Activated T-helper 2 cell treated with anti-CD3 and anti-CD28 coated beads, Interferon-gamma antibody, Interleukin-2, Interleukin-4, amounts not matched to agents 10 μg/mL and 5 μg/mL and 100 μg/mL, durations not matched to agents 14 hours and 24 hours and 36 hours (primary cell): ENCODE results near the gene RAPGEF5. TPM values are rescaled to one million over a fixed set of nuclear protein-coding genes. Genes with fewer than 3 reads are reported as not detected.

ENCODE experiments used
- DNase-seq: peaks from one replicate; pipeline ENCODE4 v3.0.0; 2021; ENCODE audit warnings: low spot score
- H3K27ac Mint-ChIP-seq: one replicate; pipeline ENCODE4 v1.8.0; 2021; ENCODE audit warnings: mixed read lengths
- H3K27me3 Mint-ChIP-seq: one replicate; pipeline ENCODE4 v1.8.0; 2021; ENCODE audit warnings: low read depth, mixed read lengths
- H3K36me3 Mint-ChIP-seq: one replicate; pipeline ENCODE4 v1.8.0; 2021; ENCODE audit warnings: low read depth, mixed read lengths
- H3K4me1 Mint-ChIP-seq: one replicate; pipeline ENCODE4 v1.8.0; 2021; ENCODE audit warnings: low read depth, mixed read lengths
- H3K4me3 Mint-ChIP-seq: one replicate; pipeline ENCODE4 v1.8.0; 2021; ENCODE audit warnings: low read depth, mild to moderate bottlenecking, moderate library complexity, mixed read lengths
- H3K9me3 Mint-ChIP-seq: one replicate; pipeline ENCODE4 v1.8.0; 2021; ENCODE audit warnings: mixed read lengths
- intact Hi-C: fragments of 100-400 bp; cut with micrococcal nuclease; formaldehyde crosslinking; loops from one replicate; pipeline ENCODE4 v1.15.1; 2023
- total RNA-seq: library from RNA; stranded (reverse); gene quantifications from 2 replicates; pipeline ENCODE4 v1.2.3, GENCODE V29; 2022

The RAPGEF5 gene
- total RNA-seq, 1 donor from 2014 or later = 0.82 TPM

- no peak for DNase-seq
- Mint-ChIP-seq H3K4me3 (no peak overlapping the region), H3K27me3 (peaks cover 25% of the 10 kb centered on the region), H3K27ac (no peak overlapping the region), H3K9me3 (no peaks in the 10 kb centered on the region), H3K36me3 (no peaks in the 10 kb centered on the region), H3K4me1 (no peaks in the 10 kb centered on the region)
- intact Hi-C loops = no loop called here
Observed at GRCh38 chr7:22231141-22231540, 125.8 kb downstream of the RAPGEF5 start.

- H3K27ac Mint-ChIP-seq = no peak overlapping the region
- H3K27me3 Mint-ChIP-seq = peaks cover 25% of the 10 kb centered on the region
- no peak overlapping the region for H3K4me3 Mint-ChIP-seq
- intact Hi-C loops = no loop called here
- DNase-seq = no peak
- no peaks in the 10 kb centered on the region for H3K4me1 Mint-ChIP-seq
- no peaks in the 10 kb centered on the region for H3K36me3 Mint-ChIP-seq
- H3K9me3 Mint-ChIP-seq = no peaks in the 10 kb centered on the region
Observed at GRCh38 chr7:22230238-22230637, 126.7 kb downstream of the RAPGEF5 start.

GRCh38 chr7:22229148-22229547 is 127.8 kb downstream of the RAPGEF5 start:
- Mint-ChIP-seq H3K4me3 (no peak overlapping the region), H3K36me3 (no peaks in the 10 kb centered on the region), H3K27me3 (peaks cover 25% of the 10 kb centered on the region), H3K9me3 (no peaks in the 10 kb centered on the region), H3K27ac (no peak overlapping the region), H3K4me1 (no peaks in the 10 kb centered on the region)
- intact Hi-C loops = no loop called here
- DNase-seq = no peak

GRCh38 chr7:22223807-22224206 is 133.1 kb downstream of the RAPGEF5 start:
- no peak for DNase-seq
- Mint-ChIP-seq H3K4me1 (no peaks in the 10 kb centered on the region), H3K9me3 (no peaks in the 10 kb centered on the region), H3K36me3 (no peaks in the 10 kb centered on the region), H3K27me3 (peaks cover 5% of the 10 kb centered on the region), H3K27ac (no peak overlapping the region), H3K4me3 (no peak overlapping the region)
- intact Hi-C loops = no loop called here

GRCh38 chr7:22220941-22221340 is 136.0 kb downstream of the RAPGEF5 start:
- no peaks in the 10 kb centered on the region for H3K36me3 Mint-ChIP-seq
- H3K27ac Mint-ChIP-seq = no peak overlapping the region
- H3K9me3 Mint-ChIP-seq = no peaks in the 10 kb centered on the region
- intact Hi-C loops = no loop called here
- peaks cover 16% of the 10 kb centered on the region for H3K27me3 Mint-ChIP-seq
- no peaks in the 10 kb centered on the region for H3K4me1 Mint-ChIP-seq
- DNase-seq = no peak
- H3K4me3 Mint-ChIP-seq = no peak overlapping the region

GRCh38 chr7:22219739-22220493 is 137.0 kb downstream of the RAPGEF5 start:
- intact Hi-C loops = no loop called here
- no peaks in the 10 kb centered on the region for H3K4me1 Mint-ChIP-seq

GRCh38 chr7:22219036-22219435 is 137.9 kb downstream of the RAPGEF5 start:
- intact Hi-C loops = no loop called here
- peaks cover 26% of the 10 kb centered on the region for H3K27me3 Mint-ChIP-seq
- no peak for DNase-seq
- H3K36me3 Mint-ChIP-seq = no peaks in the 10 kb centered on the region
- no peaks in the 10 kb centered on the region for H3K9me3 Mint-ChIP-seq
- no peaks in the 10 kb centered on the region for H3K4me1 Mint-ChIP-seq
- H3K27ac Mint-ChIP-seq = no peak overlapping the region
- no peak overlapping the region for H3K4me3 Mint-ChIP-seq

More at GRCh38 chr7:22219739-22220493, 137.0 kb downstream of the RAPGEF5 start:
- no peak for DNase-seq
- no peak overlapping the region for H3K4me3 Mint-ChIP-seq
- no peaks in the 10 kb centered on the region for H3K36me3 Mint-ChIP-seq
- no peaks in the 10 kb centered on the region for H3K9me3 Mint-ChIP-seq
- no peak overlapping the region for H3K27ac Mint-ChIP-seq
- H3K27me3 Mint-ChIP-seq = peaks cover 20% of the 10 kb centered on the region

GRCh38 chr7:22216832-22217475 is 140.0 kb downstream of the RAPGEF5 start:
- intact Hi-C loops = no loop called here
- no peak for DNase-seq
- no peak overlapping the region for H3K4me3 Mint-ChIP-seq
- H3K27me3 Mint-ChIP-seq = peaks cover 37% of the 10 kb centered on the region
- H3K27ac Mint-ChIP-seq = no peak overlapping the region
- H3K9me3 Mint-ChIP-seq = no peaks in the 10 kb centered on the region
- H3K36me3 Mint-ChIP-seq = no peaks in the 10 kb centered on the region
- no peaks in the 10 kb centered on the region for H3K4me1 Mint-ChIP-seq

- Mint-ChIP-seq H3K36me3 (no peaks in the 10 kb centered on the region), H3K27ac (no peak overlapping the region), H3K4me3 (no peak overlapping the region), H3K27me3 (peaks cover 40% of the 10 kb centered on the region), H3K4me1 (no peaks in the 10 kb centered on the region), H3K9me3 (no peaks in the 10 kb centered on the region)
- intact Hi-C loops = no loop called here
- DNase-seq = no peak
Observed at GRCh38 chr7:22216309-22216708, 140.6 kb downstream of the RAPGEF5 start.

- Mint-ChIP-seq H3K9me3 (no peaks in the 10 kb centered on the region), H3K4me3 (no peak overlapping the region), H3K36me3 (no peaks in the 10 kb centered on the region), H3K27ac (no peak overlapping the region), H3K4me1 (no peaks in the 10 kb centered on the region), H3K27me3 (peaks cover 52% of the 10 kb centered on the region)
- intact Hi-C loops = no loop called here
- DNase-seq = no peak
Observed at GRCh38 chr7:22214000-22214399, 143.0 kb downstream of the RAPGEF5 start.

GRCh38 chr7:22213081-22213480 is 143.9 kb downstream of the RAPGEF5 start:
- no peaks in the 10 kb centered on the region for H3K9me3 Mint-ChIP-seq
- peaks cover 56% of the 10 kb centered on the region for H3K27me3 Mint-ChIP-seq
- H3K27ac Mint-ChIP-seq = no peak overlapping the region

GRCh38 chr7:22210967-22211366 is 146.0 kb downstream of the RAPGEF5 start:
- H3K27ac Mint-ChIP-seq = no peak overlapping the region
- H3K36me3 Mint-ChIP-seq = no peaks in the 10 kb centered on the region
- peaks cover 52% of the 10 kb centered on the region for H3K27me3 Mint-ChIP-seq
- no peaks in the 10 kb centered on the region for H3K9me3 Mint-ChIP-seq
- intact Hi-C loops = no loop called here
- H3K4me3 Mint-ChIP-seq = no peak overlapping the region
- no peaks in the 10 kb centered on the region for H3K4me1 Mint-ChIP-seq
- DNase-seq = no peak

More at GRCh38 chr7:22213081-22213480, 143.9 kb downstream of the RAPGEF5 start:
- no peaks in the 10 kb centered on the region for H3K36me3 Mint-ChIP-seq
- no peak overlapping the region for H3K4me3 Mint-ChIP-seq
- no peak for DNase-seq
- no peaks in the 10 kb centered on the region for H3K4me1 Mint-ChIP-seq
- intact Hi-C loops = no loop called here

GRCh38 chr7:22210355-22210754 is 146.6 kb downstream of the RAPGEF5 start:
- intact Hi-C loops = no loop called here
- no peaks in the 10 kb centered on the region for H3K36me3 Mint-ChIP-seq
- H3K27ac Mint-ChIP-seq = no peak overlapping the region
- peaks cover 55% of the 10 kb centered on the region for H3K27me3 Mint-ChIP-seq
- no peak for DNase-seq
- H3K9me3 Mint-ChIP-seq = no peaks in the 10 kb centered on the region
- H3K4me3 Mint-ChIP-seq = no peak overlapping the region
- H3K4me1 Mint-ChIP-seq = no peaks in the 10 kb centered on the region
